Renal pelvis (tissue), 12 donors: ENCODE measurements around the gene PHACTR4. TPM values are rescaled to one million over a fixed set of nuclear protein-coding genes. Genes with fewer than 3 reads are reported as not detected.
"Not testable (repeated sequence)": the region's sequence is repeated elsewhere in the genome, so short reads cannot be mapped to it uniquely, and the experiment has no call there.

Source experiments
- DNase-seq: peaks from one replicate; pipeline ENCODE4 v3.0.0-alpha.2; 2013
- long read RNA-seq, 16 experiments: transcript quantifications; one replicate each; lab custom pipeline, GENCODE V29; 2026
- polyA plus RNA-seq, 3 donors: library from polyadenylated mRNA; unstranded; fragments of 120-200 nt; gene quantifications; one replicate each; pipeline ENCODE4 v1.2.1, GENCODE V29; 2013; ENCODE audit not compliant: insufficient read length in 3 of 3

Gene PHACTR4
- polyA plus RNA-seq, result 100 to 1,000 TPM in 1 of 3 donors, 10 to 100 TPM in 2; 75.0 to 102 (median 77.8) TPM
- long read RNA-seq, donor 1, full-length matches to known transcripts, result 3 of 8 reads
- long read RNA-seq, donor 1, partial matches to known transcripts, result 5 of 8 reads
- long read RNA-seq, donor 1, other reads (novel, unspliced or antisense), result 0 of 8 reads
- long read RNA-seq, donor 2, full-length matches to known transcripts, result 8 of 8 reads
- long read RNA-seq, donor 2, partial matches to known transcripts, result 0 of 8 reads
- long read RNA-seq, donor 2, other reads (novel, unspliced or antisense), result 0 of 8 reads
- long read RNA-seq, donor 3, partial matches to known transcripts, result 5 of 7 reads
- long read RNA-seq, donor 3, other reads (novel, unspliced or antisense), result 0 of 7 reads
- long read RNA-seq, donor 4, full-length matches to known transcripts, result 2 of 2 reads
- long read RNA-seq, donor 4, partial matches to known transcripts, result 0 of 2 reads
- long read RNA-seq, donor 4, other reads (novel, unspliced or antisense), result 0 of 2 reads
- long read RNA-seq, donor 5, full-length matches to known transcripts, result 6 of 6 reads
- long read RNA-seq, donor 5, partial matches to known transcripts, result 0 of 6 reads
- long read RNA-seq, donor 5, other reads (novel, unspliced or antisense), result 0 of 6 reads
- long read RNA-seq, donor 6, full-length matches to known transcripts, result 5 of 10 reads
- long read RNA-seq, donor 6, partial matches to known transcripts, result 5 of 10 reads
- long read RNA-seq, donor 6, other reads (novel, unspliced or antisense), result 0 of 10 reads
- long read RNA-seq, donor 7, full-length matches to known transcripts, result 4 of 9 reads
- long read RNA-seq, donor 7, partial matches to known transcripts, result 5 of 9 reads
- long read RNA-seq, donor 7, other reads (novel, unspliced or antisense), result 0 of 9 reads
- long read RNA-seq, donor 8, partial matches to known transcripts, result 0 of 4 reads
- long read RNA-seq, donor 8, other reads (novel, unspliced or antisense), result 0 of 4 reads
- long read RNA-seq, donor 9, full-length matches to known transcripts, result 4 of 11 reads
- long read RNA-seq, donor 9, partial matches to known transcripts, result 7 of 11 reads
- long read RNA-seq, donor 9, other reads (novel, unspliced or antisense), result 0 of 11 reads
- long read RNA-seq, donor 10, full-length matches to known transcripts, result 6 of 17 reads
- long read RNA-seq, donor 10, partial matches to known transcripts, result 11 of 17 reads
- long read RNA-seq, donor 10, other reads (novel, unspliced or antisense), result 0 of 17 reads
- long read RNA-seq, donor 11, partial matches to known transcripts, result 12 of 15 reads
- long read RNA-seq, donor 11, other reads (novel, unspliced or antisense), result 0 of 15 reads
- long read RNA-seq, donor 12, full-length matches to known transcripts, result 7 of 7 reads
- long read RNA-seq, donor 12, partial matches to known transcripts, result 0 of 7 reads
- long read RNA-seq, donor 12, other reads (novel, unspliced or antisense), result 0 of 7 reads
- long read RNA-seq, donor 13, full-length matches to known transcripts, result 4 of 4 reads
- long read RNA-seq, donor 13, partial matches to known transcripts, result 0 of 4 reads
- long read RNA-seq, donor 13, other reads (novel, unspliced or antisense), result 0 of 4 reads
- long read RNA-seq, donor 14, result 0 reads
- long read RNA-seq, donor 15, full-length matches to known transcripts, result 2 of 2 reads
- long read RNA-seq, donor 15, partial matches to known transcripts, result 0 of 2 reads
- long read RNA-seq, donor 15, other reads (novel, unspliced or antisense), result 0 of 2 reads
- long read RNA-seq, donor 16, full-length matches to known transcripts, result 5 of 11 reads
- long read RNA-seq, donor 16, partial matches to known transcripts, result 6 of 11 reads
- long read RNA-seq, donor 16, other reads (novel, unspliced or antisense), result 0 of 11 reads

DNA sequence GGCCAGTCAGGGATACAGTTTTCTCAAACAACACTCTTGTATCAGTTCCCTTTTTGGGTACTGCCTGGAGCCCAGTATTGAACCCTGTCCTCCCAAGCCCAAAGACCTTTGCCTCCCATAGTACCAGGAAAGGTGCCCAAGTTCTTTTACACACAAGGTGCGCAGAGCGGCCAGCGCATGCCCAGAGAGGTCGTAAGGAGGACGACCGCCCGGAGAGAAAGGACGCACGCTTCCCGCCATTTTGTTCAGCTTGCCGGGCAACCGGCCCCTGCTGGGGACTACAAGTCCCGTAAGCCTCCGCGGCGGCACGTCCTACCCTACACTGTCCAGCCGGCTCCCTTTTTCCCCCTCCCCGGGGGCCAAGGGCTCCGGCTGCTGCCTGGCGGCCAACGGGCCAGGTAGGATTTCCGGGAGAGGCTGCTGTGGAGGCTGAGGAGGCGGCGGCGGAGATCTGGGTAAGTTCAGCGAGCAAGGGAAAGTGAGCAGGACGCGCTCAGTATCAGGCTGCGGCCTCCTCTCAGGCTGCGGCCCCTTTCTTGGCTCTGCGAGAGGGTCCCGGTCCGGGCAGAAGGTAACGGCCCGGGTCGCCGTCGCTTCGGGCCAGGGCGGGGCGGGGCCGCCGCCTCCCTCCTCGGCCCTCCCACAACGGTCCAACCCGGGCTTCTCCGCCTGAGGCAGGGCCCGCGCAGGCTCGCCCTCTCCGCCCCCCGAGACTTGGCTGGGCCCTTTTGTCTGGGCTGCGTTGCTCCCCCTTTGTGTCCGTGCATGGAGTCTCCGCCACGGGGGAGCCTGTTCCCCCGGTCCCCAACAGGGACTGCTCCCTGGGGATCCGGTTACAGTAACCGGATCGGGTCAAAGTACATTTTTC is at the start of gene PHACTR4:
TSS of gene PHACTR4 (plus strand) at position 370 of the 868 bp plus-strand sequence. CDS start 37,708 bp downstream, outside the sequence.
- peak; percentile 94 for DNase-seq

DNA sequence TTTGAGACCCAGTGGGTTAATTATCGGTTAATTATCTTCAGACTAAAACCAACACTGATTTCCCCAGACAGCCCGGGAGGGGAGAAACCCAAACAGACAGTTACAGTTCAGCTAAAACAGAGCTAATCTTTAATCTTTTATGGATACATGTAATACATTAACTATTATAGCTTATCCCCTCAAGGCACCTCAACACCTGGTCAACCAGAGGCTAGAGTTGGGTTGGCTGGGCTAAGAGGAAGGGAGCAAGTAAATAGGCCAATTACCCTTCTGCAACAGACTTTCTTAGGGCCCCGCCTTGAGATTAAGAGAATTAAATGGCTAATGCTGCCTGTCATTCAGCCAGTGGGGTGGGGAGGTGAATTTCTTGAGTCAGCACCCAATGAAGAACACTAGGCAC is 47.3 kb upstream of the PHACTR4 start:
- peak; percentile 75 for DNase-seq

DNA sequence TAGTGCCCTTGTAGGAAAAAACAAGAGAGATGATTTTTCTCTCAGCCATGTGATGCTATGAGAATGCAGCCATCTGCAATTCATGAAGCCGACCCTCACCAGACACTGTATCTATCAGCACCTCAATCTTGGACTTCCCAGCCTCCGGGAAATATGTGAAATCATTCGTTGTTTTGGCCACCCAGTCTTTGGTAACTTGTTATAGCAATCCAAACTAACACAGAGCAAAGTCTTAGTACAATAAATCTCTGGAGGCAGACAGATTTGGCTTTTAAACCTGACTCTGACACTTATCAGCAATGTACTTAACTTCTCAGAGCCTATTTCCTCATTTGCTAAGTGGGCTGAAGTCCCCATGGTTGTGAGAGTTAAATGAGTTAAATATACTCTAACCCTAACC is 45.8 kb upstream of the PHACTR4 start:
- DNase-seq, result no peak

DNA sequence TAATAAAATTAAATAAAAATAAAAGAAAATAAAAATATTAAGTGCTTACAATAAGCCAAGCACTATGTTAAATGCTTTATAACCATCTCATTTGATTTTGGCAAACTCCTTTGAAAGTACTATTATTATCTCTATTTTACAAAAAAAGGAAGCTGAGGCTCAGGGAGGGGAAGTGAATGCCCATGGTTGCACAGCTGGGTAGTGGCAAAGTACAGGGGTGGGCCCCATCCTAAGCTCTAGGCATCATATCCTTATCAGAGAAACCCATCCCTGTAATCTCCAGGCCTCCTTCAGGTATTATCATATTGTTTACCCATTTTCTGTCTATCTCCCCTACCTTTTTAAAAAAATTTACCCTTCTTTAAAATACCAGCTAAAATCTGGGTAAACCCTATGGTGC is 43.0 kb upstream of the PHACTR4 start:
- DNase-seq, result no peak

DNA sequence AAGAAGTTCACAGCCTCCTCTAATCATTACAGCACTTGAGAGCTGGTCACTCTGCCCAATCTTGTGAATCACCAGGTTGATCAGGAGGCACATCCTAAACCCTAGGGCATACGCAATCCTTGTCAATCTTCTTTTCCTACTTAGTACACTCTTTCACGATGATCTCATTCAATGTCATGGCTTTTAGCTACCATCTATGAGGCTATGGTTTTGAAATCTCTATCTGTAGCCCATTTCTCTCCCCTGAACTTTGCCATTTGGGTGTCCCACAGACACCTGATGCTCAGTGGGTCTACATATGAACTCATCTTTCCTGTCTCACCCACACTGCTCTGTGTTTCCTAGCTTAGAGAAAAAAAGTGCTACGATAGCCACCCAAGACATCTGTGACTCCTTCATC is 42.6 kb upstream of the PHACTR4 start:
- DNase-seq, result no peak

DNA sequence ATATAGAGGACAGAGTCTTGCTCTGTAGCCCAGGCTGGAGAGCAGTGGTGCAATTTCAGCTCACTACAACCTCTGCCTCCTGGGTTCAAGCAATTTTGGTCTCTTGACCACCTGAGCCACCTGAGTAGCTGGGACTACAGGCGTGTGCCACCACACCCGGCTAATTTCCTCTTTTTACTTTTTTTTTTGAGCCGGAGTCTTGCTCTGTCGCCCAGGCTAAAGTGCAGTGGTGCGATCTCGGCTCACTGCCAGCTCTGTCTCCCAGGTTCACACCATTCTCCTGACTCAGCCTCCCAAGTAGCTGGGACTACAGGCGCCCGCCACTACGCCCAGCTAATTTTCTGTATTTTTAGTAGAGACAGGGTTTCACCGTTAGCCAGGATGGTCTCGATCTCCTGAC is 42.1 kb upstream of the PHACTR4 start:
- DNase-seq, result not testable (repeated sequence)

DNA sequence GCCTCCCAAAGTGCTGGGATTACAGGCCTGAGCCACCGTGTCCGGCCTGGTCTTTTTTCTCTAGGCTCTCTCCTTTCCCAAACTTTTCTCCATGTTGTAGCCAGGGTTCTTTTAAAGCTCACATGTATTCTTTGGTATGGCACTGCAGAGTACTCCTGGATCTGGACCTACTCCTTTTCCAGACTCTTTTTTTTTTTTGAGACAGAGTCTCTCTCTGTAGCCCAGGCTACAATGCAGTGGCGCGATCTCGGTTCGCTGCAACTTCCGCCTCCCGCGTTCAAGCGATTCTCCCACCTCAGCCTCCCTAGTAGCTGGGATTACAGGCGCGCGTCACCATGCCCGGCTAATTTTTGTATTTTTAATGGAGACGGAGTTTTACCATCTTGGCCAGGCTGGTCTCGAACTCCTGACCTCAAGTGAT is 41.3 kb upstream of the PHACTR4 start:
- no peak for DNase-seq

DNA sequence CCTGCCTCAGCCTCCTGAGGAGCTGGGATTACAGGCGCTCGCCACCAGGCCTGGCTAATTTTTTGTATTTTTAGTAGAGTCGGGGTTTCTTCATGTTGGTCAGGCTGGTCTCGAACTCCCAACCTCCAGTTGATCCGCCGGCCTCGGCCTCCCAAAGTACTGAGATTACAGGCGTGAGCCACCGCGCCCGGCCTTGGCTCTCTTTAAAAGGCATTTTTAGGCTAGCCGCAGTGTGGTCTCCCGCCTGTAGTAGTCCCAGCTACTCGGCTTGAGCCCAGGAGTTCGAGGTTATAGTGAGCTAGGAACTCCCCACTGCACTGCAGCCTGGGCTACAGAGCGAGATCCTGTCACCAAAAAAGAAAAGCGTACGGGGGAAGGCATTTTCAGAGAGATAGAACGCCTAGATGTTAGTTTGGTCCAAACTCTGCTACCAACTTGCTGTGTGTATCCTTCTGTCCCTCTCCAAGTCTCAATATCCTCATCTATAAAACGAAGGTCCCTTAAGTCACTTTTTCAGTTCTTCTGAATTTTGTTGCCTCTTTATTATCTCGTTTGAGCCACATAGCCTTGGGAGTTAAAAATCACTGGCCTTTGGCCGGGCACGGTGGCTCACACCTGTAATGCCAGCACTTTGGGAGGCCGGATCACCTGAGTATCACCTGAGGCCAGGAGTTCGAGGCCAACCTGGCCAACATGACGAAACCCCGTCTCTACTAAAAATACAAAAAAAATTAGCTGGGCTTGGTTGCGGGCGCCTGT is 40.0 kb upstream of the PHACTR4 start:
- no peak for DNase-seq

DNA sequence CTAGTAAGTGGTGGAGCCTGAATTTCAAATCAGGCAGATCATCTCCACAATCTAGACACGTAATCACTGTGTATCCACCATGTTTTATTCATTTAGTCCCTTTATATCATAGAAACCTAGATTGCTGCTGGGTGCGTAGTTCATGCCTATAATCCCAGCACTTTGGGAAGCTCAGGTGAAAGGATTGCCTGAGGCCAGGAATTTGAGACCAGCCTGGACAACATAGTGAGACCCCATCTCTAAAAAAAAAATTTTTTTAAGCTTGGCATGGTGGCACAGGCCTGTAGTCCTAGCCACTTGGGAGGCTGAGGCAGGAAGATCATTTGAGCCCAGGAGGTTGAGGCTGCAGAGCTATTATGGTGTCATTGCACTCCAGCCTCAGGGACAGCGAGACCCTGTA is 30.6 kb upstream of the PHACTR4 start:
- DNase-seq, result no peak

DNA sequence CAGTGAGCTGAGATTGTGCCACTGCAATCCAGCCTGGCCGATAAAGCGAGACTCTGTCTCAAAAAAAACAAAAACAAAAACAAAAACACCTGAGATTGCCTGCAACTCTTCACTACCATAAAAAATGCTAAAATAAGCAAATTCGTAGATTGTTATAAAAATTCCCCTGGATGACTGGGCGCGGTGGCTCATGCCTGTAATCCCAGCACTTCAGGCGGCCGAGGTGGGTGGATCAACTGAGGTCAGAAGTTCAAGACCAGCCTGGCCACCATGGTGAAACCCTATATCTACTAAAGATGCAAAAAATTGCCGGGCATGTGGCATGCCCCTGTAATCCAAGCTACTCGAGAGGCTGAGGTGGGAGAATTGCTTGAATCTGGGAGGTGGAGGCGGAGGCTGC is 30.0 kb upstream of the PHACTR4 start:
- no peak for DNase-seq

DNA sequence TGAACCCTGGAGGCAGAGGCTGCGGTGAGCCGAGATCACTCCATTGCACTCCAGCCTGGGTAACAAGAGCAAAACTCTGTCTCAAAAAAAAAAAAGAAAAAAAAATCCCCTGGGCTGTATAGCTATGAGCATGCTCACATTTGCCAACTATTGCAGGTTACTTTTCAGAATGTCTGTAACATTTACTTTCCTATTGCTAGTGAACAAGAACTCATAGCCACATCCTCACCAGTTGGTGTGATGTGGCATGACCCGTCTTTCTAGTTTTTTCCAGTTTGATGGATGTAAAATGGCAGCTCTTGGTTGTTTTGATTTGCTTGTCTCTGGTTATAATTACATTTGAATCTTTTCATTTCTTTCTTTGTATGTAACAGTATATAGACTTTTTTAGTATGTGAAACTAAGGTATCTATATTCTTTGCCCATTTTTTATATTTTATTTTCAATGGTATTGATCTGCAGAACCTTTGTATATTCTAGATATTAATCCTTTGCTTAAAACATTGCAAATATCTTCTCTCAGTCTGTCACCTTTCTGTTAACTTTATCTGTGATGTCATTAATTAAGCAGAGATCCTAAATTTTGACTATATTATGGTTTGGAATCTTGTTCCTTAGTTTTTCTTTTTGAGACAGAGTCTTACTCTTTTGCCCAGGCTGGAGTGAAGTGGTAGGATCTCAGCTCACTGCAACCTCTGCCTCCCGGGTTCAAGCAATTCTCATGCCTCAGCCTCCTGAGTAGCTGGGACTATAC is 29.1 kb upstream of the PHACTR4 start:
- DNase-seq, result no peak

DNA sequence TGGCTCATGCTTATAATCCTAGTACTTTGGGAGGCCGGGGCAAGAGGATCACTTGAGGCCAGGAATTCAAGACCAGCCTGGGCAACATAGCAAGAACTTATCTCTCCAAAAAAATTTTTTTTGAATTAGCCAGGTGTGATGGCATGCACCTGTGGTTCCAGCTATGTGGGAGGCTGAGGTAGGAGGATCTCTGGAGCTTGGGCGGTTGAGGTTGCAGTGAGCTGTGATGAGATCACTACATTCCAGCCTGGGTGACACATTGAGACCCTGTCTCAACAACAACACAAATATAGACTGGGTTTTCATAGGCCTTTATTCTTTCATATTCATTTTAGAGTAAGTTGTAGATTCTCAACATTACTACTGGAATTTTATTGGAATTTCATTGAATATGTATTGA is 27.9 kb upstream of the PHACTR4 start:
- no peak for DNase-seq

DNA sequence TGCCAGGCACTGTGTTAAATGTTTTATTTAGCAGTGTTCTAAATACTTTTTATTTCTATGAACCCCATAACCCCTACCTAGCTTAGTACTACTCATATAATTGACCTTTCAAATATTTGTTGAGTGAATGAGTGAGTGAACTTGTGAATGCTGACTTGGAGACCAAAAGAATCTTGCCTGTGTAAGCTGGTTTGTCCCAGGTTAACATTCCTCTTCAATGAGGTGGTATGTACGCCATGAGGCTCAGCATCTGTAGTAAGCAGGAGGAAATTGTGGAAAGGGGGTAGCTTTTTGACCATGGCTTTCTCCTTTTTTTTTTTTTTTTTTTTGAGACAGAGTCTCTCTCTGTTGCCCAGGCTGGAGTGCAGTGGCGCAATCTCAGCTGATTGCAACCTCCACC is 26.1 kb upstream of the PHACTR4 start:
- no peak for DNase-seq

DNA sequence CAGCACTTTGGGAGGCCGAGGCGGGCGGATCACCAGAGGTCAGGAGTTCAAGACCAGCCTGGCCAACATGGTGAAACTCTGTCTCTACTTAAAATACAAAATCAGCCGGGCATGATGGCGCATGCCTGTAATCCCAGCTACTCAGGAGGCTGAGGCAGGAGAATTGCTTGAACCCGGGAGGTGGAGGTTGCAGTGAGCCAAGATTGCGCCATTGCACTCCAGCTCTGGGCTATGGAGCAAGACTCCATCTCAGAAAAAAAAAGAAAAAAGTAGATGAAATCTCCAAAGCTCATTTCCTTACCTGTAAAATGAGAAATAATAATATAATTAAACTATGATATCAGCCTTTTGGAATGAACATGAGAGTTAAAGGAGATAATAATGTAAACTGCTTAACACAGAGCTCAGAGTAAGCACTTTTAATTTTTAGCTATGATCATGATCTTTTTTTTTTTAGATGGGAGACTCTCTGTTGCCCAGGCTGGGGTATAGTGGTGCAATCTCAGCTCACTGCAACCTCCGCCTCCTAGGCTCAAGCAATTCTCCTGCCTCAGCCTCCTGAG is 16.2 kb upstream of the PHACTR4 start:
- DNase-seq, result not testable (repeated sequence)

DNA sequence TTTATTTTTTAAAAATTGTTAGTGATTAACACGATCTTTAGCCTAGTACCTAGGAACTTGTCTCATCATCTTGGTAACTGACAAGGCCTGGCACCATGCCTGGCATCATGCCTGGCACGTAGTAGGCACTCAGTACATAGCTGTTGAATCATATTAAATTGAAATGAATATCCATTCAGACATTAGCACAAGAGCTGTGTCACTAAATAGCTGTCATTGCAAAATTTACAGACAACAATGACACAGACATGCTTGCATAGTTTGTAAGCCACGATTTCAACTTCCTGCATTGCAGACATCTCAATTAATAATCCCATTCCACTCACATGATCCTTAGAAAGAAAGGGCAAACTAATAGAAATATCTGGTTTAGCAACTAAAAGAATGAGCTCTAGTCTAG is 15.4 kb upstream of the PHACTR4 start:
- no peak for DNase-seq

DNA sequence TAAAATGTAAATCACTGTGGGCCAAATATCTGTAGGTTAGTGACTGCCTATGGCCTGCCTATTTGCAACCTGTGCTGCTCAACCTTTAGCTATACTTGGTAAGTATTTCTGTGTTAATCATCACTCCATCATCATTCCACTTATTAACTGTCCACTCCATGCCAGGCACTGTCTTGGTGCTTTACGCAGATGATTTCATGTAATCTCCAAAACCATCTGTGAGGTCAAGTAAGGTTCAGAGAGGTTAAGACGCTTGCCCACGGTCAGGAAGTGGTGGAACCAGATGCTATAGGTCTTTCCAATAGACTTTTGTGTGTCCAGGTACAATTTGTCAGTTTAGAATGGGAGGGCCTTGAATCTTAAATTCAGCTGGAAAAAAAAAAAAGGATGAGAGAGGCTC is 10.8 kb upstream of the PHACTR4 start:
- DNase-seq, result no peak

DNA sequence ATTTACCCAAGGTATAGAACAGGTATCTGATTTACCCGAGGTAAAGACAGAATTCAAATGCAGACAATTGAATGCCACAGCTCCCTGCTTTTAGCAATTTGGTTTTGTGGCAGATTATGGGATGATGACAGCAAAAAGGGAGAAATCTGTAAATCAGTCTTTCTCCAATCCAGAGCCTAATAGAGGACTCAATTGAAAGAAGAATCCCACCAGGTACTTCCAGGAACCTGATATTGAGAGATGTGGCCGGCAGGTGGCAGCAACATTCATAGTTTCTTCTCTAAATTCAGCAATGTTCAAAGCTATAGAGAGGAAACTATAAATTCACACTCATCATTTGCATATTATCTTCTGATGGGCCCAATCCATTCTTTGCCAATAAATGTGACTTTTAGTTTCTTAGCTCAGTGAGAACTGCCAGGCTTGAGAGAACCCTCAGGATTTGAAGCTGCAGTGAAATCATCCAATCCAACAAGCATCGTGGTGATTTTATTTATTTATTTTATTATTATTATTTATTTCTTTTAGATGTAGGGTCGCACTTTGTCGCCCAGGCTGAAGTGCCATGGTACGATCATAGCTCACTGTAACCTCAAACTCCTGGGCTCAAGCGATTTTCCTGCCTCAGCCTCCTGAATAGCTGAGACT is 9.8 kb upstream of the PHACTR4 start:
- DNase-seq, result peak; percentile 48
